CD4-positive, alpha-beta T cell (primary cell): ENCODE measurements around the gene NOXA1. TPM values are rescaled to one million over a fixed set of nuclear protein-coding genes. Genes with fewer than 3 reads are reported as not detected.

Experiments
- ATAC-seq: fragments of 200-7000 bp; cut with Tn5 transposase; one replicate; pipeline ENCODE4 v1.10.0; 2022; ENCODE audit warnings: mild to moderate bottlenecking; ENCODE audit not compliant: poor library complexity
- CTCF ChIA-PET: fragments of 350-600 bp; sonication (Branson Sonifier 250); formaldehyde crosslinking; loops from one replicate; lab custom pipeline; 2021; ENCODE audit warnings: antibody characterized with exemption, inconsistent platforms; lab: Charles Lee
- POLR2A ChIA-PET: fragments of 350-600 bp; sonication (Branson Sonifier 250); formaldehyde crosslinking; loops from one replicate; lab custom pipeline; 2021; ENCODE audit warnings: antibody characterized with exemption, inconsistent platforms; lab: Charles Lee
- DNase-seq, 14 experiments: peaks; one replicate each; pipeline ENCODE4 v3.0.0-alpha.2; 2013 to 2020; ENCODE audit warnings: mixed read lengths in 2 of 14
- H3K27ac ChIP-seq, 2 donors: one replicate each; pipeline versions ENCODE4 v1.5.1 to v1.7.0; 2013; ENCODE audit warnings: low read length in 2 of 2, low read depth in 1 of 2, mild to moderate bottlenecking in 1 of 2
- H3K27me3 ChIP-seq, 2 experiments: 1 replicate in 1 of 2; 2 replicates in 1 of 2; pipeline versions ENCODE4 v1.6.1 to v1.7.0; 2013; ENCODE audit warnings: low read length in 2 of 2, control low read depth in 1 of 2, mild to moderate bottlenecking in 1 of 2, moderate library complexity in 1 of 2; ENCODE audit not compliant: insufficient read depth in 2 of 2, control insufficient read depth in 1 of 2
- H3K36me3 ChIP-seq: one replicate; pipeline ENCODE4 v1.6.1; 2013; ENCODE audit warnings: low read length, control low read depth; ENCODE audit not compliant: insufficient read depth
- H3K4me1 ChIP-seq: one replicate; pipeline ENCODE4 v1.6.1; 2013; ENCODE audit warnings: low read length, control low read depth; ENCODE audit not compliant: insufficient read depth
- H3K4me3 ChIP-seq: one replicate; pipeline ENCODE4 v1.5.1; 2013; ENCODE audit warnings: mild to moderate bottlenecking, low read length, moderate library complexity
- H3K9me3 ChIP-seq, 2 experiments: 1 replicate in 1 of 2; 2 replicates in 1 of 2; pipeline versions ENCODE4 v1.6.1 to v1.7.0; 2013; ENCODE audit warnings: low read length in 2 of 2, mild to moderate bottlenecking in 2 of 2, control low read depth in 1 of 2, moderate library complexity in 1 of 2; ENCODE audit not compliant: control insufficient read depth in 1 of 2, insufficient read depth in 1 of 2
- H3K27ac Mint-ChIP-seq: one replicate; pipeline ENCODE4 v1.8.0; 2020; ENCODE audit warnings: mixed read lengths
- H3K27me3 Mint-ChIP-seq: one replicate; pipeline ENCODE4 v1.8.0; 2021; ENCODE audit warnings: mixed read lengths
- H3K36me3 Mint-ChIP-seq: one replicate; pipeline ENCODE4 v1.8.0; 2021; ENCODE audit warnings: low read depth, mixed read lengths
- H3K4me1 Mint-ChIP-seq: one replicate; pipeline ENCODE4 v1.8.0; 2021; ENCODE audit warnings: low read depth, mixed read lengths
- H3K4me3 Mint-ChIP-seq: one replicate; pipeline ENCODE4 v1.8.0; 2020; ENCODE audit warnings: mild to moderate bottlenecking, mixed read lengths
- H3K9me3 Mint-ChIP-seq: one replicate; pipeline ENCODE4 v1.8.0; 2020; ENCODE audit warnings: mixed read lengths
- CTCF ChIP-seq: fragments of 200-600 bp; IDR thresholded peaks from one replicate; pipeline ENCODE4 v1.8.0; 2022; ENCODE audit warnings: antibody characterized with exemption, mild to moderate bottlenecking
- intact Hi-C, 2 experiments: fragments of 100-400 bp; cut with DNase I in 1 of 2; cut with micrococcal nuclease in 1 of 2; formaldehyde crosslinking; loops; one replicate each; pipeline versions ENCODE4 v1.15.1 to v1.9.0; 2023 to 2025; cut with DNase I, micrococcal nuclease
- total RNA-seq, 174 experiments: library from RNA in 2 of 174; stranded (reverse) in 2 of 174; gene quantifications; one replicate each; pipeline ENCODE4 v1.2.3 and lab custom pipeline; 2021 to 2026

The NOXA1 gene
- total RNA-seq, 2 experiments from 2014 or later = 6.7 to 7.7 TPM

GRCh38 chr9:137434498-137435380 lies 11.5 kb downstream of the NOXA1 start:
- Mint-ChIP-seq H3K4me3 (no peak overlapping the region), H3K27ac (no peak overlapping the region), H3K4me1 (no peaks in the 10 kb centered on the region), H3K9me3 (no peaks in the 10 kb centered on the region), H3K36me3 (no peaks in the 10 kb centered on the region), H3K27me3 (peaks cover 4% of the 10 kb centered on the region)
- CTCF ChIA-PET = no interaction called here
- Histone ChIP-seq H3K4me3 (no peak overlapping the region), H3K9me3 (no peaks in the 10 kb centered on the region), H3K27me3 (no peaks in the 10 kb centered on the region), H3K36me3 (no peaks in the 10 kb centered on the region), H3K27ac (no peak overlapping the region), H3K4me1 (no peaks in the 10 kb centered on the region)
- DNase-seq = no peak
- TF ChIP-seq CTCF = no peak
- POLR2A ChIA-PET = interaction anchor here (1.3 kb wide), 1 partner anchor 12 kb away, joined by 3 read pairs; the partner anchor contains the start of genes EXD3 and NOXA1
- ATAC-seq = no peak
- intact Hi-C loops = no loop called here

GRCh38 chr9:137435381-137435891 lies 12.2 kb downstream of the NOXA1 start:
- Histone ChIP-seq H3K27me3 (no peaks in the 10 kb centered on the region), H3K4me1 (no peaks in the 10 kb centered on the region), H3K4me3 (no peak overlapping the region), H3K9me3 (no peaks in the 10 kb centered on the region), H3K27ac (no peak overlapping the region), H3K36me3 (no peaks in the 10 kb centered on the region)
- ATAC-seq (no peak), DNase-seq (no peak)
- H3K27me3 Mint-ChIP-seq = peaks cover 4% of the 10 kb centered on the region
- H3K4me3 Mint-ChIP-seq = no peak overlapping the region
- H3K27ac Mint-ChIP-seq = no peak overlapping the region
- ChIA-PET POLR2A (interaction anchor here (1.3 kb wide), 1 partner anchor 12 kb away, joined by 3 read pairs; the partner anchor contains the start of genes EXD3 and NOXA1), CTCF (no interaction called here)
- H3K9me3 Mint-ChIP-seq = no peaks in the 10 kb centered on the region
- intact Hi-C loops = no loop called here
- no peaks in the 10 kb centered on the region for H3K4me1 Mint-ChIP-seq
- no peaks in the 10 kb centered on the region for H3K36me3 Mint-ChIP-seq
- TF ChIP-seq CTCF = no peak

- H3K4me3 Mint-ChIP-seq = no peak overlapping the region
- ChIA-PET POLR2A (interaction anchor here (0.9 kb wide), 1 partner anchor 13 kb away, joined by 3 read pairs; the partner anchor contains the start of genes EXD3 and NOXA1), CTCF (no interaction called here)
- ATAC-seq (no peak), DNase-seq (no peak)
- Histone ChIP-seq H3K27ac (no peak overlapping the region), H3K9me3 (no peaks in the 10 kb centered on the region), H3K27me3 (no peaks in the 10 kb centered on the region), H3K36me3 (no peaks in the 10 kb centered on the region), H3K4me1 (peaks cover 2% of the 10 kb centered on the region), H3K4me3 (no peak overlapping the region)
- peaks cover 4% of the 10 kb centered on the region for H3K27me3 Mint-ChIP-seq
- TF ChIP-seq CTCF = no peak
- no peaks in the 10 kb centered on the region for H3K36me3 Mint-ChIP-seq
- H3K27ac Mint-ChIP-seq = no peak overlapping the region
- no peaks in the 10 kb centered on the region for H3K4me1 Mint-ChIP-seq
- H3K9me3 Mint-ChIP-seq = no peaks in the 10 kb centered on the region
- intact Hi-C loops = no loop called here
Observed at GRCh38 chr9:137435980-137436760, 13.0 kb downstream of the NOXA1 start.
